Panc1 (cell line): ENCODE data around the gene DCC.

Experiments
- POLR2AphosphoS5 ChIP-seq: IDR thresholded peaks from 2 replicates; pipeline ENCODE4 v1.6.1; 2012; ENCODE audit warnings: mild to moderate bottlenecking, low read depth, low read length, moderate library complexity
- REST ChIP-seq, 2 experiments: IDR thresholded peaks; 2 replicates each; pipeline ENCODE4 v1.6.1; 2011 to 2012; ENCODE audit warnings: low read depth in 2 of 2, control low read depth in 1 of 2, low read length in 1 of 2, mild to moderate bottlenecking in 1 of 2, moderate library complexity in 1 of 2; ENCODE audit not compliant: insufficient read depth in 1 of 2
- SIN3A ChIP-seq: IDR thresholded peaks from 2 replicates; pipeline ENCODE4 v1.6.1; 2012; ENCODE audit warnings: low read depth, mild to moderate bottlenecking, low read length, moderate library complexity, borderline replicate concordance; ENCODE audit not compliant: insufficient read depth
- TCF7L2 ChIP-seq: IDR thresholded peaks from 2 replicates; pipeline ENCODE4 v1.6.1; 2011; ENCODE audit warnings: mild to moderate bottlenecking, low read depth, low read length, inconsistent platforms
- TF ChIP-seq, protein P1 (sequence below): fragments of 450-650 bp; IDR thresholded peaks from 2 replicates; pipeline ENCODE4 v1.5.1; 2017; ENCODE audit warnings: mild to moderate bottlenecking

- TF ChIP-seq, protein P1, sequence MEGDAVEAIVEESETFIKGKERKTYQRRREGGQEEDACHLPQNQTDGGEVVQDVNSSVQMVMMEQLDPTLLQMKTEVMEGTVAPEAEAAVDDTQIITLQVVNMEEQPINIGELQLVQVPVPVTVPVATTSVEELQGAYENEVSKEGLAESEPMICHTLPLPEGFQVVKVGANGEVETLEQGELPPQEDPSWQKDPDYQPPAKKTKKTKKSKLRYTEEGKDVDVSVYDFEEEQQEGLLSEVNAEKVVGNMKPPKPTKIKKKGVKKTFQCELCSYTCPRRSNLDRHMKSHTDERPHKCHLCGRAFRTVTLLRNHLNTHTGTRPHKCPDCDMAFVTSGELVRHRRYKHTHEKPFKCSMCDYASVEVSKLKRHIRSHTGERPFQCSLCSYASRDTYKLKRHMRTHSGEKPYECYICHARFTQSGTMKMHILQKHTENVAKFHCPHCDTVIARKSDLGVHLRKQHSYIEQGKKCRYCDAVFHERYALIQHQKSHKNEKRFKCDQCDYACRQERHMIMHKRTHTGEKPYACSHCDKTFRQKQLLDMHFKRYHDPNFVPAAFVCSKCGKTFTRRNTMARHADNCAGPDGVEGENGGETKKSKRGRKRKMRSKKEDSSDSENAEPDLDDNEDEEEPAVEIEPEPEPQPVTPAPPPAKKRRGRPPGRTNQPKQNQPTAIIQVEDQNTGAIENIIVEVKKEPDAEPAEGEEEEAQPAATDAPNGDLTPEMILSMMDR: no peak
- TF ChIP-seq POLR2AphosphoS5 (no peak), REST (IDR thresholded peaks at IDR 0.05; ENCODE audit: insufficient read depth in 1 of 2, low read depth in 2 of 2, low read length in 1 of 2) (no peak), SIN3A (no peak), TCF7L2 (no peak)
Observed at GRCh38 chr18:52914148-52914547, 574.2 kb downstream of the DCC start.
